CD4-positive, alpha-beta T cell (primary cell): ENCODE results near the gene PXMP2. TPM values are rescaled to one million over a fixed set of nuclear protein-coding genes. Genes with fewer than 3 reads are reported as not detected.

Source experiments
- ATAC-seq: fragments of 200-7000 bp; cut with Tn5 transposase; one replicate; pipeline ENCODE4 v1.10.0; 2022; ENCODE audit warnings: mild to moderate bottlenecking; ENCODE audit not compliant: poor library complexity
- CTCF ChIA-PET: fragments of 350-600 bp; sonication (Branson Sonifier 250); formaldehyde crosslinking; loops from one replicate; lab custom pipeline; 2021; ENCODE audit warnings: antibody characterized with exemption, inconsistent platforms; lab: Charles Lee
- POLR2A ChIA-PET: fragments of 350-600 bp; sonication (Branson Sonifier 250); formaldehyde crosslinking; loops from one replicate; lab custom pipeline; 2021; ENCODE audit warnings: antibody characterized with exemption, inconsistent platforms; lab: Charles Lee
- DNase-seq, 14 experiments: peaks; one replicate each; pipeline ENCODE4 v3.0.0-alpha.2; 2013 to 2020; ENCODE audit warnings: mixed read lengths in 2 of 14
- H3K27ac ChIP-seq, 2 donors: one replicate each; pipeline versions ENCODE4 v1.5.1 to v1.7.0; 2013; ENCODE audit warnings: low read length in 2 of 2, low read depth in 1 of 2, mild to moderate bottlenecking in 1 of 2
- H3K27me3 ChIP-seq, 2 experiments: 1 replicate in 1 of 2; 2 replicates in 1 of 2; pipeline versions ENCODE4 v1.6.1 to v1.7.0; 2013; ENCODE audit warnings: low read length in 2 of 2, control low read depth in 1 of 2, mild to moderate bottlenecking in 1 of 2, moderate library complexity in 1 of 2; ENCODE audit not compliant: insufficient read depth in 2 of 2, control insufficient read depth in 1 of 2
- H3K36me3 ChIP-seq: one replicate; pipeline ENCODE4 v1.6.1; 2013; ENCODE audit warnings: low read length, control low read depth; ENCODE audit not compliant: insufficient read depth
- H3K4me1 ChIP-seq: one replicate; pipeline ENCODE4 v1.6.1; 2013; ENCODE audit warnings: low read length, control low read depth; ENCODE audit not compliant: insufficient read depth
- H3K4me3 ChIP-seq: one replicate; pipeline ENCODE4 v1.5.1; 2013; ENCODE audit warnings: mild to moderate bottlenecking, low read length, moderate library complexity
- H3K9me3 ChIP-seq, 2 experiments: 1 replicate in 1 of 2; 2 replicates in 1 of 2; pipeline versions ENCODE4 v1.6.1 to v1.7.0; 2013; ENCODE audit warnings: low read length in 2 of 2, mild to moderate bottlenecking in 2 of 2, control low read depth in 1 of 2, moderate library complexity in 1 of 2; ENCODE audit not compliant: control insufficient read depth in 1 of 2, insufficient read depth in 1 of 2
- H3K27ac Mint-ChIP-seq: one replicate; pipeline ENCODE4 v1.8.0; 2020; ENCODE audit warnings: mixed read lengths
- H3K27me3 Mint-ChIP-seq: one replicate; pipeline ENCODE4 v1.8.0; 2021; ENCODE audit warnings: mixed read lengths
- H3K36me3 Mint-ChIP-seq: one replicate; pipeline ENCODE4 v1.8.0; 2021; ENCODE audit warnings: low read depth, mixed read lengths
- H3K4me1 Mint-ChIP-seq: one replicate; pipeline ENCODE4 v1.8.0; 2021; ENCODE audit warnings: low read depth, mixed read lengths
- H3K4me3 Mint-ChIP-seq: one replicate; pipeline ENCODE4 v1.8.0; 2020; ENCODE audit warnings: mild to moderate bottlenecking, mixed read lengths
- H3K9me3 Mint-ChIP-seq: one replicate; pipeline ENCODE4 v1.8.0; 2020; ENCODE audit warnings: mixed read lengths
- intact Hi-C, 2 experiments: fragments of 100-400 bp; cut with DNase I in 1 of 2; cut with micrococcal nuclease in 1 of 2; formaldehyde crosslinking; loops; one replicate each; pipeline versions ENCODE4 v1.15.1 to v1.9.0; 2023 to 2025; cut with DNase I, micrococcal nuclease
- total RNA-seq, 174 experiments: library from RNA in 2 of 174; stranded (reverse) in 2 of 174; gene quantifications; one replicate each; pipeline ENCODE4 v1.2.3 and lab custom pipeline; 2021 to 2026
- TF ChIP-seq, protein P1 (sequence below): fragments of 200-600 bp; IDR thresholded peaks from one replicate; pipeline ENCODE4 v1.8.0; 2022; ENCODE audit warnings: antibody characterized with exemption, mild to moderate bottlenecking

PXMP2 gene
- total RNA-seq, 2 experiments from 2014 or later, result 2.1 to 2.6 TPM

DNA sequence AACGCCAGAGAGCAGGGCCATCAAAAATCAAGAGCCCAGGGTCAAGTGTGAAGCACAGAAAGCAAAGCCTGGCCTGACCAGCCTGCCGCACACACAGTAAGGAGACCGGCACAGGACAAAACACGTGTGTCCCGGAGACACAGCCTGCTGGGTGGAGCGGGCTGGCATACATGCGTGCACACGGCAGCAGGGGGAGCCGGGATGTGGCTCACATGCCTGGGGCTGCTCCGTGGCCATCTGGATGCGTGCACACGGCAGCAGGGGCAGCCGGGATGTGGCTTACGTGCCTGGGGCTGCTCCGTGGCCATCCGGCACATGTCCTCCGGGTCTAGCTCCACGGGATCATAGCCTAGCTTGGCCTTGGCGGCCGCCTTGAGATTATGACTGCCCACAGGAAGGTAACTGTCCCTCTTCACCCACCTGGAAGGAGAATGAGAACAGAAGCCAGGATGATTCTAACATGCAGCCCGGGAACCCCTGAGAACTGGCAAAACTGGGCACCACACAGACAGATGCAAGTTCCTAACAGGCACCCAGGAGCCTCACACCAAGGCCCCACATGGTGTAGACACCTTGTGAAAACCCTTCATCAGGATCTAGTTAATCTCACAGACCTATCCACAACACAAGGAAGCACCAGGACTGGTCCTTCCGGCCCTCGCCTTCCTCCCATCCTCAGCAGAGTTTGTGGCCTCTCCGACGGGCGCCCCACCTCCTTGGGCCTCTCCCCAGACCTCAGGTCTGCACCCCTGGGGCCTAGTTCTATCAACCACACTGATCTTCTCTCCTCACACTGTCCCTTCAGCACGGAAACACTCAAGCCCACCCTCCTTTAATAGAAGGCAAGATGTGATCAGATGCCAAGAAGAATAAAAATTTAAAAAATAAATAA is 13.9 kb upstream of the PXMP2 start:
- peaks cover 64% of the 10 kb centered on the region for H3K36me3 ChIP-seq
- Mint-ChIP-seq H3K27ac (no peak overlapping the region), H3K4me3 (no peak overlapping the region)

DNA sequence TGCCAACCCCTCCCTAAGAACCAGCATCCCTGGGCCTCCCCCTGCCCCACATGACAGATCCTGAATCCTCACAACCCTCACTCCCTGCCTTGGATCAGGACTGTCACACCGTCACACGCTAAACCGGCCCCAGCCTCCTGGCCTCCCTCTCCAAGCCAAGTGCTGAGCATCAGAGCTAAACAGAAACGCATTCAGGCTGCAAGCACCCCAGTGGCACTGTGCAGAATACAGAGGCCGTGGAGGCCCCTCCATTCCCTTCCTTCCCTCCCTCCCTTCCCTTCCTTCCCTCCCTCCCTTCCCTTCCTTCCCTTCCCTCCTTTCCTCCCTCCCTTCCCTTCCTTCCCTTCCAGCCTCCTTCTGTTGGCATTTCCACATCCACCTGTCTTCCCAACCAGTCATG is 12.8 kb upstream of the PXMP2 start:
- TF ChIP-seq, protein P1, sequence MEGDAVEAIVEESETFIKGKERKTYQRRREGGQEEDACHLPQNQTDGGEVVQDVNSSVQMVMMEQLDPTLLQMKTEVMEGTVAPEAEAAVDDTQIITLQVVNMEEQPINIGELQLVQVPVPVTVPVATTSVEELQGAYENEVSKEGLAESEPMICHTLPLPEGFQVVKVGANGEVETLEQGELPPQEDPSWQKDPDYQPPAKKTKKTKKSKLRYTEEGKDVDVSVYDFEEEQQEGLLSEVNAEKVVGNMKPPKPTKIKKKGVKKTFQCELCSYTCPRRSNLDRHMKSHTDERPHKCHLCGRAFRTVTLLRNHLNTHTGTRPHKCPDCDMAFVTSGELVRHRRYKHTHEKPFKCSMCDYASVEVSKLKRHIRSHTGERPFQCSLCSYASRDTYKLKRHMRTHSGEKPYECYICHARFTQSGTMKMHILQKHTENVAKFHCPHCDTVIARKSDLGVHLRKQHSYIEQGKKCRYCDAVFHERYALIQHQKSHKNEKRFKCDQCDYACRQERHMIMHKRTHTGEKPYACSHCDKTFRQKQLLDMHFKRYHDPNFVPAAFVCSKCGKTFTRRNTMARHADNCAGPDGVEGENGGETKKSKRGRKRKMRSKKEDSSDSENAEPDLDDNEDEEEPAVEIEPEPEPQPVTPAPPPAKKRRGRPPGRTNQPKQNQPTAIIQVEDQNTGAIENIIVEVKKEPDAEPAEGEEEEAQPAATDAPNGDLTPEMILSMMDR, result no peak
- Mint-ChIP-seq H3K4me1 (peaks cover 4% of the 10 kb centered on the region), H3K27me3 (no peaks in the 10 kb centered on the region), H3K9me3 (no peaks in the 10 kb centered on the region), H3K27ac (no peak overlapping the region), H3K36me3 (peaks cover 83% of the 10 kb centered on the region), H3K4me3 (no peak overlapping the region)
- CTCF ChIA-PET, result no interaction called here
- H3K36me3 ChIP-seq, result peaks cover 64% of the 10 kb centered on the region
- H3K9me3 ChIP-seq, result no peaks in the 10 kb centered on the region
- ATAC-seq, result no peak
- POLR2A ChIA-PET, result no interaction called here
- no peak for DNase-seq
- H3K27me3 ChIP-seq, result no peaks in the 10 kb centered on the region
- H3K4me3 ChIP-seq, result no peak overlapping the region
- no peak overlapping the region for H3K27ac ChIP-seq
- intact Hi-C loops, result no loop called here
- peaks cover 7% of the 10 kb centered on the region for H3K4me1 ChIP-seq

More for the DNA sequence above, 13.9 kb upstream of the PXMP2 start:
- intact Hi-C loops, result no loop called here
- POLR2A ChIA-PET, result no interaction called here
- Mint-ChIP-seq H3K9me3 (no peaks in the 10 kb centered on the region), H3K27me3 (no peaks in the 10 kb centered on the region), H3K4me1 (peaks cover 4% of the 10 kb centered on the region), H3K36me3 (peaks cover 83% of the 10 kb centered on the region)
- Histone ChIP-seq H3K4me3 (no peak overlapping the region), H3K4me1 (peaks cover 7% of the 10 kb centered on the region), H3K27me3 (no peaks in the 10 kb centered on the region), H3K27ac (no peak overlapping the region), H3K9me3 (no peaks in the 10 kb centered on the region)
- CTCF ChIA-PET, result no interaction called here
- ATAC-seq, result no peak
- TF ChIP-seq, protein P1, result no peak
- no peak for DNase-seq

DNA sequence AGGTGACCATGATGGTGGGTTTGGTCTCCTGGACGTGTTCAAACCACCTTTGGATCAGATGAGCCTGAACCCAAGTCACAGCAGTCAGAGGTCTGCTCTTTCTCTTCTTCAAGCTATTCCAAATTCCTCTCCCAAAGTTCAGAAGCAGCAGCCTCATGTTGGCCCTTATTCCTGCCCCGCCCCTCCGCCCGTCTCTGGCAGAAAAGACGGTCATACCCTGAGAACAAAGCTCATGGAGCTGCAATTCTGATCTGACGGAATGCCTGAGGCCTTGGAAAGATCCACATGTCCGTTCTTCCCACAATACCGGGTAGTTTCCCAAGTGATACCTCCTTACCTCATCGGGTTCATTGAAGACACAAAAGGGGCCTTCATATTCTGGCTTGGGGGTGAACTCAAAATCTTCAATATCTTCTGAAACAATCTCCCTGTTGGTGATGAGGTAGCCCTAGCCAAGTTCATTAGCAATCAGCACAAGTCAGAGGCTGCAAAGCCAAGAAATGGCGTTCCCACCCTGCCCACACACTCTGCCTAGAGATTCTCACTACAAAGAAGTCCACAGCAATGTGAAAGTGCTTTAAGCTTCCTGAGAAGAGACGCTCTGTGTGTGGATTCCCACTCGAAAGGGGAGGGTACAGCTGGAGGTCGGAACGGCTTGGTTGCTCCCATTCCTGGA is 11.5 kb upstream of the PXMP2 start:
- ChIA-PET POLR2A (no interaction called here), CTCF (no interaction called here)
- TF ChIP-seq, protein P1, result no peak
- intact Hi-C loops, result no loop called here
- no peak for ATAC-seq
- H3K27me3 Mint-ChIP-seq, result no peaks in the 10 kb centered on the region
- H3K27ac Mint-ChIP-seq, result no peak overlapping the region
- H3K4me1 ChIP-seq, result peaks cover 7% of the 10 kb centered on the region
- no peak overlapping the region for H3K27ac ChIP-seq
- no peaks in the 10 kb centered on the region for H3K9me3 Mint-ChIP-seq
- H3K4me3 Mint-ChIP-seq, result no peak overlapping the region
- H3K4me1 Mint-ChIP-seq, result peaks cover 4% of the 10 kb centered on the region
- no peak overlapping the region for H3K4me3 ChIP-seq
- peaks cover 87% of the 10 kb centered on the region for H3K36me3 Mint-ChIP-seq
- no peak for DNase-seq
- H3K9me3 ChIP-seq, result no peaks in the 10 kb centered on the region
- no peaks in the 10 kb centered on the region for H3K27me3 ChIP-seq
- peaks cover 66% of the 10 kb centered on the region for H3K36me3 ChIP-seq
